Neutrophil (primary cell): ENCODE data around the gene TRIM58.

Experiments used
- H3K27ac ChIP-seq: fragments of 200-600 bp; sonication (generic); 2 replicates; pipeline ENCODE4 v1.5.1; 2016; ENCODE audit warnings: mild to moderate bottlenecking, moderate library complexity
- H3K27me3 ChIP-seq: fragments of 200-600 bp; sonication (generic); 2 replicates; pipeline ENCODE4 v1.6.0; 2016; ENCODE audit warnings: mild to moderate bottlenecking
- H3K36me3 ChIP-seq: fragments of 200-600 bp; sonication (generic); 2 replicates; pipeline ENCODE4 v1.5.1; 2017
- H3K4me1 ChIP-seq, 2 experiments: fragments of 200-600 bp in 1 of 2; sonication (generic) in 1 of 2; 1 replicate in 1 of 2; 2 replicates in 1 of 2; pipeline versions ENCODE4 v1.5.1 to v1.6.1; 2013 to 2016; ENCODE audit warnings: low read depth in 1 of 2, low read length in 1 of 2, mild to moderate bottlenecking in 1 of 2, moderate library complexity in 1 of 2; ENCODE audit not compliant: control insufficient read depth in 1 of 2, insufficient read depth in 1 of 2
- H3K4me3 ChIP-seq, 2 experiments: fragments of 200-600 bp in 1 of 2; sonication (generic) in 1 of 2; 1 replicate in 1 of 2; 2 replicates in 1 of 2; pipeline ENCODE4 v1.5.1; 2013 to 2016; ENCODE audit warnings: low read depth in 1 of 2, low read length in 1 of 2, mild to moderate bottlenecking in 1 of 2, moderate library complexity in 1 of 2
- H3K9me3 ChIP-seq: fragments of 200-600 bp; sonication (generic); 2 replicates; pipeline ENCODE4 v1.5.1; 2016
- TF ChIP-seq, protein P1 (sequence below): fragments of 200-600 bp; sonication (generic); IDR thresholded peaks from 2 replicates; pipeline ENCODE4 v1.5.1; 2016; ENCODE audit warnings: antibody characterized with exemption

Gene TRIM58

DNA sequence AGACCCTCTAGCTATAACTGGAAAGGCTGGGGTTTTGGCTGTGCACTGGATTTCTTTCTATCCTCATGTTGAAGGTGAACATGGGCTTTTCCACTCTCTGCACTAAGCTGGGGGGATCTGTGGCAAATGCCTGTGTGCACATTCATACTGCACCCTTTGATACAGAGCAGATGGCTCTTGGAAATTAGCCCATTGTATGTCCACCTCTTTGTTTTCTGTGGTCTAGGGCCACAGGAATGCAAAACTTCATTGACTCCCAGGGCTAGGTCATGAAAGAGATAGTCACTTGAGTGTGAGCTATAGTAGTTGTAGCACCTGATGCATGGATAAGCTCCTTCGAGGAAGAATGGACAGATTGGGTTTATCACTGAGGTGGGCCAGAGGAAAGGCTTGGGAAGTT, 27.3 kb upstream of the TRIM58 start:
- TF ChIP-seq, protein P1, sequence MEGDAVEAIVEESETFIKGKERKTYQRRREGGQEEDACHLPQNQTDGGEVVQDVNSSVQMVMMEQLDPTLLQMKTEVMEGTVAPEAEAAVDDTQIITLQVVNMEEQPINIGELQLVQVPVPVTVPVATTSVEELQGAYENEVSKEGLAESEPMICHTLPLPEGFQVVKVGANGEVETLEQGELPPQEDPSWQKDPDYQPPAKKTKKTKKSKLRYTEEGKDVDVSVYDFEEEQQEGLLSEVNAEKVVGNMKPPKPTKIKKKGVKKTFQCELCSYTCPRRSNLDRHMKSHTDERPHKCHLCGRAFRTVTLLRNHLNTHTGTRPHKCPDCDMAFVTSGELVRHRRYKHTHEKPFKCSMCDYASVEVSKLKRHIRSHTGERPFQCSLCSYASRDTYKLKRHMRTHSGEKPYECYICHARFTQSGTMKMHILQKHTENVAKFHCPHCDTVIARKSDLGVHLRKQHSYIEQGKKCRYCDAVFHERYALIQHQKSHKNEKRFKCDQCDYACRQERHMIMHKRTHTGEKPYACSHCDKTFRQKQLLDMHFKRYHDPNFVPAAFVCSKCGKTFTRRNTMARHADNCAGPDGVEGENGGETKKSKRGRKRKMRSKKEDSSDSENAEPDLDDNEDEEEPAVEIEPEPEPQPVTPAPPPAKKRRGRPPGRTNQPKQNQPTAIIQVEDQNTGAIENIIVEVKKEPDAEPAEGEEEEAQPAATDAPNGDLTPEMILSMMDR: no peak
- no peak overlapping the region for H3K27ac ChIP-seq
- H3K36me3 ChIP-seq: no peaks in the 10 kb centered on the region
- no peaks in the 10 kb centered on the region for H3K9me3 ChIP-seq
- H3K4me3 ChIP-seq: no peak overlapping the region
- H3K4me1 ChIP-seq: no peaks in the 10 kb centered on the region
- no peaks in the 10 kb centered on the region for H3K27me3 ChIP-seq

DNA sequence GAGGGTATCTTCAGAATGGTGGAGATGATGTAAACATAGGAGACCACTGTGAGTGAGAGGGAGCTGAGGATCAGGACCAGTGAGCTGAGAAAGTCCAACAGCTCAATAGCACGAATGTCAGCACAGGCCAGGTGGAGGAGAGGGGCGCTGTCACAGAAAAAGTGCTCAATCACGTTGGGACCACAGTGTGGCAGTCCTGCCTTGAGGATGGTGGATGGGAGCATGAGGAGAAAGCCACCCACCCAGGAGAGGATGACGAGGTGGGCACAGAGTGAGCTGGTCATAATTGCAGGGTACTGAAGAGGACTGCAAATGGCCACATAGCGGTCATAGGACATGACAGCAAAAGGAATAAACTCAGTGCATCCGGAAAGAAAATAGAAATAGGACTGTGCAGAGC, 23.4 kb upstream of the TRIM58 start:
- no peak overlapping the region for H3K4me3 ChIP-seq
- H3K4me1 ChIP-seq: no peaks in the 10 kb centered on the region
- H3K27me3 ChIP-seq: no peaks in the 10 kb centered on the region
- no peak overlapping the region for H3K27ac ChIP-seq
- no peaks in the 10 kb centered on the region for H3K9me3 ChIP-seq
- H3K36me3 ChIP-seq: no peaks in the 10 kb centered on the region
- TF ChIP-seq, protein P1: no peak

DNA sequence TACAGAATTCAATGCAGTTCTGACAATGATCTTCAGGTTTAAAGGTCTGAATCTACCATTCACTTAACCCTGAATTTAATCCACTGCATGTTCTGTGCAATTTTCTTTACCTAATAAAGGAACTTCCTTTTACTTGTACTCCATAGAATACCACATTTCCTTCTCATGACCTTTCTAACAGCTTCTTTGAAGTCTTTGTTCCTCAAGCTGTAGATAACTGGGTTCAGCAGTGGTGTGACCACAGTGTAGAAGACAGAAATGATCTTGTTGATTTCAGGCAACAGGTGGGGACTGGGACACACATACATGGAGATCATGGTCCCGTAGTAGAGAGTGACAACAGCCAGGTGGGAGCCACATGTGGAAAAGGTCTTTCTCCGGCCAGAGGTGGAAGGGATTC, 16.2 kb upstream of the TRIM58 start:
- TF ChIP-seq, protein P1: no peak

DNA sequence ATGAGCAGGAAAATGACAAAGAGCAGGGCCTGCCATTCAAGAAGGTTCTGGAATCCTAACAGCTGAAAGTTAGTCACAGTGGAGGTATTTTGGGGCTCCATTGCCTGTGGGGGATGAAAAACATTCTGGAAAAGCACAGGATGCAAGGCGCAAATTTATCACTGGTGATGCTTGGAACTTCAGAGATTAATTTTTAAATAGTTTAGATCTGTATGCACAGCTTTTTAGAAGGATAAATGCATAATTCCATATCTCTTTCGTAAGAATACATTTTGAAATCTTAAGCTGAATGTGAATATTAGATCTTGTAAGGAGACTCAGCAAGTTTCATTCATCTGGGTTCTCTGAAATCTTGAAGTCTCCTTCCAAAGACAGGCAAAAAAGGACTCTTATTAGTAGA, 15.2 kb upstream of the TRIM58 start, which contains the start of gene OR11L1:
Gene OR11L1 (minus strand): TSS at position 101 of the 400 bp plus-strand sequence. CDS start 0 bp downstream, at position 101.
- H3K9me3 ChIP-seq: no peaks in the 10 kb centered on the region
- H3K36me3 ChIP-seq: no peaks in the 10 kb centered on the region
- no peak within 1 kb of the TSS for H3K4me3 ChIP-seq
- H3K27ac ChIP-seq: no peak within 1 kb of the TSS
- H3K4me1 ChIP-seq: no peaks in the 10 kb centered on the region
- no peaks in the 10 kb centered on the region for H3K27me3 ChIP-seq
- TF ChIP-seq, protein P1: no peak

More for the DNA sequence above, 16.2 kb upstream of the TRIM58 start:
- Histone ChIP-seq H3K36me3 (no peaks in the 10 kb centered on the region), H3K27me3 (no peaks in the 10 kb centered on the region), H3K9me3 (no peaks in the 10 kb centered on the region), H3K4me1 (no peaks in the 10 kb centered on the region), H3K27ac (no peak overlapping the region), H3K4me3 (no peak overlapping the region)

DNA sequence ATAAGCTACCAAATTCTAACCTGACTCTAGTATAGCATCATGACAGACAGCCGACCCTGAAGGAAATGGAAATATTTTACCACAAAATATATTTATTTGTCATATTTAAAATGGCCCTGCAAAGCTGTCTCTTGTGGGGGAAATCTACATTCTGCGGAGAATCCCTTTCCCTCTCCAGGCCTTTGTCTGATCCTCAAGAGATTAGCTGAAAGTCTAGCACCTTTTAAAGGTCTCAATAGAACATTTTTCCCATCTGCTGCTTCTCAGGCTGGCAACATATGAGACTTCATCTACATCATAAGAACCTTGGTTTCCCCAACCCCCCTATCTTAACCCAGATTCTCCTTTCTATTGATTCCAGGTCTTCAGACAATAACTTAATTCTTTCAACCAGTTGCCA, 13.6 kb upstream of the TRIM58 start:
- Histone ChIP-seq H3K27me3 (no peaks in the 10 kb centered on the region), H3K4me3 (no peak overlapping the region), H3K4me1 (no peaks in the 10 kb centered on the region), H3K36me3 (no peaks in the 10 kb centered on the region), H3K9me3 (no peaks in the 10 kb centered on the region), H3K27ac (no peak overlapping the region)
- TF ChIP-seq, protein P1: no peak
